SIG-M5 treated with dmso at 0.1 percent for 504 hours (cell line): Measurements from ENCODE around the gene MYOM3.

Experiments used
- DNase-seq: peaks from one replicate; lab custom pipeline; 2025; ENCODE audit not compliant: unreplicated experiment; lab: John Stamatoyannopoulos, UW

The MYOM3 gene

DNA sequence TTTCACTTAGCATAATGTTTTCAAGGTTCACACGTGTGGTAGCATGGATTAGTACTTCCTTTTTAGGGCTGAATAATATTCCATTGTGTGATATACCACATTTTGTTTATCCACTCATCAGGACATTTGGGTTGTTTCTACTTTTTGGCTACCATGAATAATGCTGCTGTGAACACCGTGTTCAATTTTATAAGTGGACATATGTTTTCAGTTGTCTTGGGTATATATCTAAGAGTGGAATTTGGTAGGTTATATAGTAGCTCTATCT lies 27.2 kb upstream of the MYOM3 start:
- DNase-seq = no peak

DNA sequence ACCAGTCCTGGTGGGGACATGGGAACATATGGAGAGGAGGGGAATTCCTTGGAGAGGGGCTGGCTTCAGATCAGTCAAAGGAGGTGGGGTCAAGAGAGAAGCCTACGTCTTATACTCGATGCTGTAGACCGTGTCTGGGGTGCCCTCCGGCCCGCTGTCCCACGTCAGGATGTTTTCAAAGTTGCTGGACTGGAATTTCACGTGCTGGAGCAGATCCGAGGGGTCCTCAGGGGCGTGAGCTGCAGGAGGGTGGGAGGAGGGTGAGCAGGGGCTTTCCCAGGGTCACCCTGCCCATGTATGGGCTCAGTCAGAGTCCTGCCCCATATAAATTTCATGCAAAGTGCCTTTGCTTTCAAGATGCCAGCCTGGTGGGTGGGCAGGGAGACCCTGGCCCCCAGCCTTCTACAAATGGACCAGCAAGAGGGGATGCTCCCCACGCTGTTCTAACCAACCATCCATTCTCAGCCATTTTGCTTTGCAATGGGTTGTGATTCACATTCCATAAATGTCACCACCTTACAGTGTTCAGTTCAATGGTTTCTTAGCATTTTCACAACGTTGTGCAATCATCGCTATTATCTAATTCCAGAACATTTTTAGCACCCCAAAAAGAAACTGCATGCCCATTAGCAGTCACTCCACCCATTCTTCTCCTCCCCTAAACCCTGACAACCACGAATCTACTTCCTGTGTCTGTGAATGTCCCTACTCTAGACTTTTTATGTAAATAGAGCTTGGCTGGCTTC lies 26.7 kb upstream of the MYOM3 start:
- no peak for DNase-seq

DNA sequence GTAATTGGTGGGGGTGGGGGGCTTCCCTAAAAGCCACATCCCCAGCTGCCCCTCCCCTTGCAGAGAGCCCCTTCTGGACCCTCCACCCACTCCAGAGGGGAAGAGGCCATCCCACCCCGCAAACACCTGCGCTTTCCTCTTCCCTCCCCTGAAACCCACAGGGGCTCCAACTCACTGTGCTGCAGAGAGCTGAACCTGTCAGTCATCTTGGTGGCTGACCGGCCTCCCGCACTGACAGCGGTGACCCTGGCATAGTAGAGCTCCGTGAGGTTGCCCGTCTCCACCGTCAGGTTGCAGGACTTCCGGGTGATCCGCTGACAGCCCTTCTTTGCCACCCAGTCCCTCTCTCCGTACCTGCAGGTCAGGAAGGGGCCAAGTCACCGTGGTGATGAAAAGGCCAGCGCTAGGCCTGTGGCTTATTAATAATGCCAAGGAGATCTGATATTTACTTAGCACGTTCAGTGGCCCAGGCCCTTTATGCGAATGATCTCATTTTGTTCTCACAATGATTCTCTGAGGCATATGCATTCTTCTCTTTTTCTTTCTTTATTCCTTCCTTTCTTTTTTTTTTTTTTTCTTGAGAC lies 25.1 kb upstream of the MYOM3 start:
- no peak for DNase-seq

DNA sequence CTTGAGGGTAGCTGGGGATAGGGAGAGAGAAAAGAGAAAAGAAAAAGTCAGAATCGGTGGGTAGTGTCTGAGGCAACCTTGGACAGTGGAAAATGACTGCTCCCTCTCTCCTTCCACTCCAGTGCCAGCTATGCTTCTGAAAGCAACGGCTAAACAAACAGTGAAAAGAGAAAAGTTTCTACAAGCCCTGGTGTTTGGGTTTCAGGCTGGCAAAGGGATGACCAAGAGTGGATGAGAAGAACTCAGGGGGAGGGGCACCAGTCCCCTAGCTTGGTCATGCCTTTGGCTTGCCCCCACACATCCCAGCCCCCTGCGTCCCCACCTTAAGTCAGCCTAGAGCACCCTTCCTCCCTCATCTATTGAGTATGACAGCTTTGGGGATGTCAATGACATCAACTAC lies 22.4 kb upstream of the MYOM3 start:
- DNase-seq = no peak

GRCh38 chr1:24133819-24134218 lies 21.9 kb upstream of the MYOM3 start:
- DNase-seq = no peak

DNA sequence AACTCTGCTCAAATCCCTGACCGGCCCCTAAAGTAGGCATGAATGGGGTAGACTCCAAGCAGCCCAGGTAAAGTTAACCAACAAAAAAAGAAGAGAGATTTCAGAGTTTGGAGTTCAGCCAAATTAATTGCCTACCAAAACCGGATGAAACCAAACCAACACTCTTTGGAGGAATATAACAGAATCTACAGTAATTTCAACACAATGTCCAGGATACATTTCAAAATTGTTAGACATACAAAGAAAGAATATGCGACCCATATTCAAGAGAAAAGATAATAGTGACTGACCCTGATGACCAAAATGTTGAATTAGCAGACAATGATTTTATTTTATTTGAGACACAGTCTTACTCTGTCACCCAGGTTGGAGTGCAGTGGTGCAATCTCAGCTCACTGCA lies 18.4 kb upstream of the MYOM3 start:
- DNase-seq = no peak

DNA sequence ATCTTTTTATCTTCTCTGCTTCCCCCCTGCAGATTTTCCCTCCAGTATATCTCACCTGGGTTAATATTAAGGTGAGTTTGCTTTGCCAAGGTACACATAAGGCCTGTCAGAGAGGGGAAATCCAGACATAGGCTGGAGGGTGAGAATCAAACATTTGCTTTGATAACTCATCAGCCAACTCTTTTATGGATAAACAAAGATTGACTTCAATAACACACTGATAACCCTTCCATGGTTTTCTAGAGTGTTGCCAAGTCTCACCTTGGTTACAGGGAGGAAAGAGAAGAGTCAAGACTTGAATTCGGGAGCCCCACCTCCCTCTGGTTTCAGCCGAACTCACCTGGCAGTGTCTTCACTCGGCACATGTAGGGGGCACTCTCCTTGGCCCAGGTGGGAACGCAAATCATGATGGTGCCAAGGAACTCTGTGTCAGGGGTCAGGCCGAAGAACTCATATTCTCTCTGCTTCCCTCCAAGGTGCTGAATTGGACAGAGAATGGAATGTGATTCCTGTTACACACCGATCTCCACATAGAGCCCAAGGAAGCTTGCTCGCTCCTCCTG lies 15.9 kb upstream of the MYOM3 start:
- no peak for DNase-seq

DNA sequence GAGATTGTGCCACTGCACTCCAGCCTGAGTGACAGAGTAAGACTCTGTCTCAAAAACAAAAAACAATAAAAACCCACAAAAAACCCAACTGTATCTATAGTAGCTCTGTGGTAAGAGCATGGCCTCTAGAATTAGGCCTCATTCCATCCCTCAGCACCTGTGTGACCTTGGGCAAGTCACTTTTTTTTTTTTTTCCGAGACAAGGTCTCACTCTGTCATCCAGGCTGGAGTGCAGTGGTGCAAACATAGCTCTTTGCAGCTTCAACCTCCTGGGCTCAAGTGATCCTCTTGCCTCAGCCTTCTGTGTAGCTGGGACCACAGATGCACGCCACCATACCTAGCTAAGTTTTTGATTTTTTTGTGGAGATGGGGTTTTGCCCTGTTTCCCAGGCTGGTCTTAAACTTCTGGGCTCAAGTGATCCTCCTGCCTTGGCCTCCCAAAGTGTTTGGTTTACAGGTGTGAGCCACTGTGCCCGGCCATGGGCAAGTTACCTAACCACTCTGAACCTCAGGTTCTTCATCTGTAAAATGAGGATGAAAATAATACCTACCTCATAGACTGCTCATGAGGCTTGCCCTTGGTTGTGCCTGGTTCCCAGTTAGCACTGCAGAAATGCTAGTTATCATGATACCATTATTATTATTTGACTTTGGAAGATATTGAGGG lies 15.3 kb upstream of the MYOM3 start:
- DNase-seq = no peak

DNA sequence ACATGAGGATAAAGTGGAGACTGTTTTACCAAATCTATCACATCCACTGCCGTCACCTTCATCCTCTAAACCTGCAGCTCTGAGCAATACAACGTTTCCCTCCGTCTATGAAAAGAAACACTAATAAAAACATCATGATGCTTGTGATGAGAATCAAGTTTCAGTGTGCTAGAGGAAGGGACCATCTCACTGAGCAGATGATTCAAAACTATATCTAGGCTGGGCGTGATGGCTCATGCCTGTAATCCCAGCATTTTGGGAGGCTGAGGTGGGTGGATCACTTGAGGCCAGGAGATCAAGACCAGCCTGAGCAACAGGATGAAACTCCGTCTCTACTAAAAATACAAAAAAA lies 14.7 kb upstream of the MYOM3 start:
- no peak for DNase-seq

DNA sequence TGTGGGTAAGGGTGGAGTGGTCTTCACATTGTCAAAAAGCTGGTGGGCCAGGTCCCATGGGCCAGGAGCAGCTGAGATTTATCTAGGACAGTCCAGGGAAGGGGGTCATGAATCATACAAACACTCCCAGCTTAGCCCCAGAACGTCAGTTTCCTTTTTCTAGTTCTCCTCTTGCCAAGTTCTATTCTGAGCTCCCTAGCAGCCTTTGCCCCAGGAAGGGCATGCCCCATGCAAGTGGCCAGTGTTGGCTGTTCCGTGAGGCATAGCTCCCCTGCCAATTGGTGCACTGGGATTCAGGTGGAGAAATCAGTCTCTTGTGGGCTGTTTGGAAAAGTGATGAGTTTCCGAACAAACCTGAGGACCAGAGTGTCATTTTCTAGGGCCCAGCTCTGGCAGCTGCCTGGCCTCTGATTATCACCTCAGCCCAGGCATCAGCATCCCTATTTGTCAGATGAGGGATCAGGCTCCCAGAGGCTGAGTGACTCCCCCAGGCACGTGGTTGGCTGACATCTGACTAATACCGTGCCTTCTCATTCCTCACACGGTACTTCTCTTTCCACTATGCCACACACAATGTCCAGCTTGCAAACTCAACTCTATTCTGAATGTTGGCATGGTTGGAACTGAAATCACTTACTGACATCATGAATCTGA lies 14.2 kb upstream of the MYOM3 start:
- DNase-seq = no peak

- no peak for DNase-seq
These were observed 13.5 kb upstream of the MYOM3 start for GRCh38 chr1:24125456-24125855.

DNA sequence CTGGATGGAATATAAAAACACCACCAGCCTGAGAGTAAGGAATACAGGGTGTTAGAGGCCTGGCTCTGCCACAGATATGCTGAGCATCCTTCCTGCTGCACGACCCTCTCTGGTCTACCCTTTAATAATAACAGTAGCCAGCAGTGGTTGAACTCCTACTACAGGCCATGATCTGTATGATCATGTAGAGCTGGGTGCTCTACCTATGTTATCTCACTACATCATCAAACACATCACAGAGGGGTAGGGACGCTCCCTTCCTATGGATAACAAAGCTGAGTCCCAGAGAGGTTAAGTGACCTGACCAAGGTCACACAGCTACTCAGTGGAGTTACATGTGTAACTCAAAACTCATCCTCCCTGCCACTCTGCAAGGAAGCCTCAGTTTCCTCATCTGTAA lies 13.0 kb upstream of the MYOM3 start:
- no peak for DNase-seq

DNA sequence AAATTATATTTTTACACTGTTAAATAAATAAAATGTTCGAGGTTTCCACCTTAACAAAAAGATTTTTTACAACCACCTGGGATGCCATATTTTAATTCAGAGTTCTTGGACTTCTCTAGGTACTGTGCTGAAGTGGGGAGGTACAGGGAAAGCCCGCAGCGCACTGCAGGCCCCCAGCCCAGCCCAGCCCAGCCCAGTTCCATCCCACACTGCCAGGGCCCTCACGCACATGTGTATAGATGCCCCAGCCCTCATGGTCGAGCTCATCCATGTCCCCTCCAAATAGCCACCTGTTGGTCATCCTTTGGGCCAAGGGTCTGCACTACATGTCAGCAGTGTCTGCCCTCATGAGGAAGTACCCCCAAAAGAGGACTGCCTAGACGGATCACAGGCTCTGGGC lies 11.7 kb upstream of the MYOM3 start:
- DNase-seq = no peak

DNA sequence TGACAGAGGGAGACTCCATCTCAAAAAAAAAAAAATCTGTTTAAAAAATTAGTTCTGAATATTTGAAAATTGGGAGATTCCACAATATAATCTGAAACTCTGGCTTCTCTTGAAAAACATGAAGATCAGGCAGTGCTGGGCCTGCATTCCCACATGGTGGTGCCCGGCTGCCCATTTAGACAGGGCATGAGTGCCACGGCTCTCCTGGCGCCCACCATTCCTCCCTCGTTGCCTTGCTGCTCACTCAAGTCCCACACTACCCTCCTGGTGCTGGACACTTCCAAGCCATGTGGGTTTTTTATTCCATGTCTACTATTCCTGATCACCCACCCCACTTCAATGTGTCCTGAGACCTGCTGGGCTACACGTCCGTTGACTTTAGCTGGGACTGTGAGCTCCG lies 10.8 kb upstream of the MYOM3 start:
- no peak for DNase-seq

DNA sequence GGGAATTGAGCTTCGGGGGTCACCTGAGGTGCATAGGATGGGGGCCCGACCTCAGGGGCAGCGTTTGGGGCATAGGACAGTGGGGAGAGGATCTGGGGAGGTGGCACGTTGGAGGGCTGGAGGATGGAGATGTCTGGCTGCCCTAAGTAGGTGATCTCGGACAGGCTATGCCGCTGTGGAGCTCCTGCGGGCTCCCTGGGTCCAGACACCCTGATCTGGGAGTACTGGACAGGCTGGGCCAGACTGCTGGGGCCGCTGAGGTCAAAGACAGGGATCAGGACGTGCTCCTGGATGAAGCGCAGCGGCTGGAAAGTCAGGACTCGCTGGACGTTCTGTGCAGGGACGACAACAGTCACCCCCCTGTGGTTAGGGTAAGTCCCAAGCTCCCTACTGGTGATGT lies 9.5 kb upstream of the MYOM3 start:
- no peak for DNase-seq

DNA sequence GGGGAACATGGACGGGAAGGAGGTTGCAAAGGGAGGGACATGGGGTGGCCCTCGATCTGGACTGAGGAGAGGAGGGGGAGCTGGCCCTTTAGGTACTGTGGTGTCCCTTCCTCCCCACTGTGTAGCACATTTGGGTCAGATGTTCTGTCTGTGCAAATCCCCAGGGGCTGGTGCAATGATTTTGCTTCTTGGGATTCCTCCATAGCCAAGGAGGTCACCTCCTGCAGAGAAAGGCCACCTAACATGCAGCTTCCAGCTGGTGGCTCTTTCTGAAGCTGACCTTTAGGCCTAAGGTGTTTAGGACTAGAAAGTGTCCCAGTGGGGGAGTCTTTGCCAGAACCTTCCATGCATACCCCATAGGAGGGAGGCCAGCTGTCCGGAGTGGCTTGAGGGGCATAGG lies 9.0 kb upstream of the MYOM3 start:
- no peak for DNase-seq

- no peak for DNase-seq
These were observed 8.2 kb upstream of the MYOM3 start for GRCh38 chr1:24119859-24120756.

- no peak for DNase-seq
These were observed 7.5 kb upstream of the MYOM3 start for GRCh38 chr1:24119489-24119858.

- no peak for DNase-seq
These were observed 6.7 kb upstream of the MYOM3 start for GRCh38 chr1:24118410-24119242.

DNA sequence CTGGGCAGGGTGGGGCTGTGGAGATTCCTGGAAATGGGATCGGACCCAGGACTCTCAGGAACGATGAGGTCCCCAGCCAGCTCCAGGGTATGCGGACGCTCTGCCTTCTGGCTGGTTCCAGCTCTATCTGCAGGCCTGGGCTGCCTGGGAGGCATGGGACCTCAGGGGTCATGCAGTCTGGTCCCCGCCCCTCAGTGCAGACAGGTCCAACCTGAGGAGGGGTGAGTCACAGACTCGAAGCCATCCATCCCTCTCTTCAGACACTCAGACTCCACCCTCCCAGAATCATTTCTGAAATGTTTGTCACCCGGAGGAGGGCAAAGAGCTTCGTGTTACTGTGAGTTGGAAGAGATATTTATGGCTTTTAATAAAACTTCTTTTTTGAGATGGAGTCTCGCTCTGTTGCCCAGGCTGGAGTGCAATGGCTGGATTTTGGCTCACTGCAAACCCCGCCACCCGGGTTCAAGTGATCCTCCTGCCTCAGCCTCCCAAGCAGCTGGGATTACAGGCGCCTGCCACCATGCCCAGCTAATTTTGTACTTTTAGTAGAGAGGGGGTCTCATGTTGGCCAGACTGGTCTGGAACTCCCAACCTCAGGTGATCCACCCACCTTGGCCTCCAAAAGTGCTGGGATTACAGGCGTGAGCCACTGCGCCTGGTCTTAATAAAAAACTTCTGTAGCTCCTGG lies 5.9 kb upstream of the MYOM3 start:
- DNase-seq = no peak
